ENCODE measurements around the gene ZNF835.

GRCh38 chr19:56705939-56706338 lies 34.4 kb upstream of the ZNF835 start:
- TF ChIP-seq CTCF (IDR thresholded peaks at IDR 0.05) (no peak), POLR2A (IDR thresholded peaks at IDR 0.05) (no peak)

Measured in uterus (tissue), 2 donors.